Left renal pelvis (tissue), 4 donors: ENCODE measurements around the gene CUX1. TPM values are rescaled to one million over a fixed set of nuclear protein-coding genes. Genes with fewer than 3 reads are reported as not detected.
"Not testable (repeated sequence)": the region's sequence is repeated elsewhere in the genome, so short reads cannot be mapped to it uniquely, and the experiment has no call there.

Experiments used
- DNase-seq, 4 donors: peaks; one replicate each; pipeline ENCODE4 v3.0.0-alpha.2; 2013; ENCODE audit warnings: low read depth in 4 of 4, low spot score in 3 of 4
- polyA plus RNA-seq, 4 donors: library from polyadenylated mRNA; unstranded; fragments of 120-200 nt; gene quantifications; one replicate each; pipeline ENCODE4 v1.2.1, GENCODE V29; 2013; ENCODE audit not compliant: insufficient read length in 4 of 4

Gene CUX1
- polyA plus RNA-seq, 4 donors = 66.7 to 114 (median 96.4) TPM

- DNase-seq = no peak
These were observed 301.8 kb downstream of the CUX1 start for GRCh38 chr7:102119213-102119651.

- no peak for DNase-seq
These were observed 302.5 kb downstream of the CUX1 start for GRCh38 chr7:102119925-102120324.

GRCh38 chr7:102120666-102121195 is 303.3 kb downstream of the CUX1 start:
- DNase-seq = no peak

- DNase-seq = no peak
These were observed 304.6 kb downstream of the CUX1 start for GRCh38 chr7:102122026-102122425.

- no peak for DNase-seq
These were observed 307.7 kb downstream of the CUX1 start for GRCh38 chr7:102125127-102125596.

- DNase-seq = no peak
These were observed 310.9 kb downstream of the CUX1 start for GRCh38 chr7:102128303-102128702.

- no peak for DNase-seq
These were observed 312.4 kb downstream of the CUX1 start for GRCh38 chr7:102129636-102130370.

GRCh38 chr7:102132209-102132752 is 314.9 kb downstream of the CUX1 start:
- no peak for DNase-seq

- no peak for DNase-seq
These were observed 321.2 kb downstream of the CUX1 start for GRCh38 chr7:102138676-102139075.

GRCh38 chr7:102140952-102141370 is 323.5 kb downstream of the CUX1 start:
- no peak for DNase-seq

GRCh38 chr7:102142433-102142832 is 325.0 kb downstream of the CUX1 start:
- not testable (repeated sequence) for DNase-seq

- DNase-seq = no peak
These were observed 328.7 kb downstream of the CUX1 start for GRCh38 chr7:102146122-102146521.

GRCh38 chr7:102147008-102147407 is 329.6 kb downstream of the CUX1 start:
- DNase-seq = no peak

- DNase-seq = no peak
These were observed 331.4 kb downstream of the CUX1 start for GRCh38 chr7:102148799-102149198.

GRCh38 chr7:102149416-102149815 is 332.0 kb downstream of the CUX1 start:
- no peak for DNase-seq

GRCh38 chr7:102150266-102150665 is 332.8 kb downstream of the CUX1 start:
- no peak for DNase-seq

GRCh38 chr7:102152672-102153598 is 335.5 kb downstream of the CUX1 start:
- no peak for DNase-seq

- DNase-seq = no peak
These were observed 336.1 kb downstream of the CUX1 start for GRCh38 chr7:102153599-102153946.

GRCh38 chr7:102154425-102154824 is 337.0 kb downstream of the CUX1 start:
- DNase-seq = no peak

- DNase-seq = no peak
These were observed 338.5 kb downstream of the CUX1 start for GRCh38 chr7:102155821-102156441.

- no peak for DNase-seq
These were observed 339.4 kb downstream of the CUX1 start for GRCh38 chr7:102156867-102157266.
